CD1c-positive myeloid dendritic cell (primary cell): ENCODE results near the gene AGRN.

ENCODE experiments used
- DNase-seq: peaks from one replicate; pipeline ENCODE4 v3.0.0-alpha.2; 2016; ENCODE audit errors: extremely low spot score

Gene AGRN

GRCh38 chr1:1038694-1039093 is 18.8 kb downstream of the AGRN start:
- peak; percentile 70 for DNase-seq

- peak; percentile 37 for DNase-seq
These were observed 19.4 kb downstream of the AGRN start for GRCh38 chr1:1039145-1039910.

DNA sequence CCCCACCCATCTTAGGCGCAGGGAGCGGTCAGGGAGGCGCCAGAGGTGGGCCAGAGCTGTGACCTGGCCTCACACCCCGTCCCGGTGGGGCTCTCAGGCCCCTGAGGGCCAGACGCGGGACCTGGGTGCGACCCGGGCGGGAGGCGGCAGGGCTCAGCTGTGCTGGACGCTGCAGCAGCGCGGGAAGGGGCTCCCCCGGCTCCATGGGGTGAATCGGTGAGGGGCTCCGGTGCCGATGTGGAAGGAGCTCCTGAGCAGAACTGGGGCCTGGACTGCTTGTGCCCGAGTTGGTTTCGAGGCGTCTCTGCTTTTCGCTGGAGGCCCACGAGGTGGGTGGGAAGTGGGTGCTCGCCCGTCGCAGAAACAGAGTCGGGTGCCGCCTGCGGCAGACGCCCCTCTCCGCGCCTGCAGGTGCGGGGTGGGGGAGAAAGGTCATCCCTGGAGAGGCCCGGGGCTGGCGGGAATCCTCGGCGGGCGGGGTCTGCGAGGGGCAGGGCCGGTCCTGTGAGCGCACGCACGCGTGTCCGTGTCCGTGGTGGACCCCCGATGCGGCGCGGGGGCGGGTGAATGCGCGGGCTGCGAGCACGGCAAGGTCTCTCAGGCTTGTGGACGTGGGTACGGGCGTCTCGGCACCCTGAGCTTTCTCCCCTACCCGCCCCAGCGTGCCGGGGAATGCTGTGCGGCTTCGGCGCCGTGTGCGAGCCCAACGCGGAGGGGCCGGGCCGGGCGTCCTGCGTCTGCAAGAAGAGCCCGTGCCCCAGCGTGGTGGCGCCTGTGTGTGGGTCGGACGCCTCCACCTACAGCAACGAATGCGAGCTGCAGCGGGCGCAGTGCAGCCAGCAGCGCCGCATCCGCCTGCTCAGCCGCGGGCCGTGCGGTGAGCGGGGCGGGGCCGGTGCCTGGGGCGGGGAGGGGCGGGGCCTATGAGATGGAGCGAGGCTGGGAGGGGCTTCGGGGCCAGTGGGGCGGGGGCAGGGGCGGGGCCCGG is 20.4 kb downstream of the AGRN start:
- DNase-seq = peak; percentile 82

GRCh38 chr1:1041092-1041523 is 21.2 kb downstream of the AGRN start:
- no peak for DNase-seq

DNA sequence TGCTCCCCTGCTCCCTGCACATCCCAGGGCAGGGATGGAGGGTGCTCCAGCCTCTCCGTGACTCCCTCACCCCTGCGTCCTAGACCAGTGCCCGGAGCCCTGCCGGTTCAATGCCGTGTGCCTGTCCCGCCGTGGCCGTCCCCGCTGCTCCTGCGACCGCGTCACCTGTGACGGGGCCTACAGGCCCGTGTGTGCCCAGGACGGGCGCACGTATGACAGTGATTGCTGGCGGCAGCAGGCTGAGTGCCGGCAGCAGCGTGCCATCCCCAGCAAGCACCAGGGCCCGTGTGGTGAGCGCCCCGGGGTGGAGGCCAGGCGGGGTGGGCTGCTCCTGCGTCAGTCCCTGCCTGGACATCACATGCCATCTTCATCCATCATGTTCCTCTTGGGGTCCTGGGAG is 22.0 kb downstream of the AGRN start:
- no peak for DNase-seq

- DNase-seq = no peak
These were observed 22.9 kb downstream of the AGRN start for GRCh38 chr1:1042835-1043234.

GRCh38 chr1:1043411-1043810 is 23.5 kb downstream of the AGRN start:
- no peak for DNase-seq

- DNase-seq = no peak
These were observed 24.0 kb downstream of the AGRN start for GRCh38 chr1:1043921-1044320.

DNA sequence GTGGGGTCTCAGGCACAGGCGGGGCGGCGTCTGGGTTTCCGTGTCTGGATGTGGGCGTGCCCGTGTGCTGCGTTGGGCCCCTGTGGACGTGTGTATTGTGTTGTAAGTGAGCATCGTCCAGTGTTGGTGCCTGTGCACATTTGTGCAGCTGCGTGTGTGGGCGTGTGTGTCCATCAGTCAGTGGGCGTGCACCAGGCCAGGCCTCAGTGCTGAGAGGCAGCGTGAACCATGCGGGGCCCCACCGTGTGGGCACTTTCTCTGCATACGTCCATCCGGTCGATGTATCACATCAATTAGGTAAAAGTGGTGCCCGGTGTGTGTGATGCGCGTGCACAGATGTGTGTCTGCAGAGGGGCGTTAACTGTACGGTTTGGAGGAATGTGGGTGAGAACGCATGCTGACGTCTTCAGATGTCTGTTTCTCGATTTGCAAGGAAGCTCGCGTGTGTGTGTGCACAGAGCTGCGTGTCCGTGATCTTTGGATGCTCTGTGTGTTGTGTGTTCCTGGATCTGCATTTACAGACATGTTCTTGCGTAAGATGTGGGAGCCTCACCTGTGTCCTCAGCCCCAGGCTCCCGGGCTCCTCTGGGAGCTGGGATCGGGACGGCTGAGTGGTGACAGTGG is 24.6 kb downstream of the AGRN start:
- no peak for DNase-seq

DNA sequence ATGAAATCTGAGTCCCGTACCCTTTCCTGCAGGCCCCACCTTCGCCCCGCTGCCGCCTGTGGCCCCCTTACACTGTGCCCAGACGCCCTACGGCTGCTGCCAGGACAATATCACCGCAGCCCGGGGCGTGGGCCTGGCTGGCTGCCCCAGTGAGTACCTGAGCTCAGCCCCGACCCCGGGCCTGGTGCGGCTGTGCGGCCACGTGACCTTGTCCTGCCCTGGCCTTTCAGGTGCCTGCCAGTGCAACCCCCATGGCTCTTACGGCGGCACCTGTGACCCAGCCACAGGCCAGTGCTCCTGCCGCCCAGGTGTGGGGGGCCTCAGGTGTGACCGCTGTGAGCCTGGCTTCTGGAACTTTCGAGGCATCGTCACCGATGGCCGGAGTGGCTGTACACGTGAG is 25.2 kb downstream of the AGRN start:
- no peak for DNase-seq

DNA sequence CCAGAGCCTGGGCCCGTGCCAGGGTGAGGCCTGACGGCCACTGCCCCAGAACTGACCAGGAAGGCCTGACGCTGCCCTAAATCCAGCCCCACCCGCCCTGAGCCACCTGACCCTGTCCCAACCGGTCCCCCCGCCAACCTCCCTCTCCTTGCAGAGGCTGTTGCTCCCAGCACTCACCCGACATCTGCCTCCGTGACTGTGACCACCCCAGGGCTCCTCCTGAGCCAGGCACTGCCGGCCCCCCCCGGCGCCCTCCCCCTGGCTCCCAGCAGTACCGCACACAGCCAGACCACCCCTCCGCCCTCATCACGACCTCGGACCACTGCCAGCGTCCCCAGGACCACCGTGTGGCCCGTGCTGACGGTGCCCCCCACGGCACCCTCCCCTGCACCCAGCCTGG is 26.3 kb downstream of the AGRN start:
- DNase-seq = no peak

GRCh38 chr1:1046767-1047166 is 26.8 kb downstream of the AGRN start:
- no peak for DNase-seq

DNA sequence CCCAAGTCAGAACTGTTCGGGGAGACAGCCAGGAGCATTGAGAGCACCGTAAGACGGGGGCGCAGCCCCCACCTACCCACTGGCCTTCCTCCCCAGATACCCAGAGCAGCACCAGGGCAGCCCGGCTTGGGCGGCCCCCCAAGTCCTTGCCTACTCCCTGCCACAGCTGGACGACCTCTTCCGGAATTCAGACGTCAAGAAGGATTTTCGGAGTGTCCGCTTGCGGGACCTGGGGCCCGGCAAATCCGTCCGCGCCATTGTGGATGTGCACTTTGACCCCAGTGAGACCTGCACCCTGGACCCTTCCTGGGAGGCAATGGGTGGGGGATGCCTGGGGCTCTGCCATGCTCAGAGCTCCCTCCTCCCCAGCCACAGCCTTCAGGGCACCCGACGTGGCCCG is 27.5 kb downstream of the AGRN start:
- DNase-seq = no peak

DNA sequence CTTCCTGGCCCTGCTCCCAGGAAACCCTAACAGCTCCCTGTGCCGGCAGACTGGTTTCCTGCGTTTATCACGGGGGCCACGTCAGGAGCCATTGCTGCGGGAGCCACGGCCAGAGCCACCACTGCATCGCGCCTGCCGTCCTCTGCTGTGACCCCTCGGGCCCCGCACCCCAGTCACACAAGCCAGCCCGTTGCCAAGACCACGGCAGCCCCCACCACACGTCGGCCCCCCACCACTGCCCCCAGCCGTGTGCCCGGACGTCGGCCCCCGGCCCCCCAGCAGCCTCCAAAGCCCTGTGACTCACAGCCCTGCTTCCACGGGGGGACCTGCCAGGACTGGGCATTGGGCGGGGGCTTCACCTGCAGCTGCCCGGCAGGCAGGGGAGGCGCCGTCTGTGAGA is 28.0 kb downstream of the AGRN start:
- no peak for DNase-seq

GRCh38 chr1:1048765-1049164 is 28.8 kb downstream of the AGRN start:
- DNase-seq = no peak

DNA sequence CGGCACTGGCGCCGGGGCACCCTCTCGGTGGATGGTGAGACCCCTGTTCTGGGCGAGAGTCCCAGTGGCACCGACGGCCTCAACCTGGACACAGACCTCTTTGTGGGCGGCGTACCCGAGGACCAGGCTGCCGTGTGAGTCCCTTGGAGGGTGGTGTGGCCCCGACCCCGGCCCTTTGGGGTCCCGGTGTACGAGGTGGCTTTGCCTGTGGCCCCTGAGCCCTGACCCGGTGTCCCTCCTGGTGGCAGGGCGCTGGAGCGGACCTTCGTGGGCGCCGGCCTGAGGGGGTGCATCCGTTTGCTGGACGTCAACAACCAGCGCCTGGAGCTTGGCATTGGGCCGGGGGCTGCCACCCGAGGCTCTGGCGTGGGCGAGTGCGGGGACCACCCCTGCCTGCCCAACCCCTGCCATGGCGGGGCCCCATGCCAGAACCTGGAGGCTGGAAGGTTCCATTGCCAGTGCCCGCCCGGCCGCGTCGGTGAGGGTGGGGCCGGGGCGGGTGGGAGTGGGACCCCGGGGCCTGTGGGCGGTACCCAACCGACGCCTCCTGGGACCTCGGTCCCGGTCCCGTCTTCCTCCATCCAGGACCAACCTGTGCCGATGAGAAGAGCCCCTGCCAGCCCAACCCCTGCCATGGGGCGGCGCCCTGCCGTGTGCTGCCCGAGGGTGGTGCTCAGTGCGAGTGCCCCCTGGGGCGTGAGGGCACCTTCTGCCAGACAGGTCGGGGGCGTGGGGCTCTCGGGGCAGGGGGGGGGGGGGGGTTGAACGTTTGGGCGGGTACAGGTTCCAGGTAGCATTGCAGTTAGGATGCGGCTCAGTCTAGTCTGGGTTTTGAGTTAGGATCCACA is 29.6 kb downstream of the AGRN start:
- DNase-seq = no peak

DNA sequence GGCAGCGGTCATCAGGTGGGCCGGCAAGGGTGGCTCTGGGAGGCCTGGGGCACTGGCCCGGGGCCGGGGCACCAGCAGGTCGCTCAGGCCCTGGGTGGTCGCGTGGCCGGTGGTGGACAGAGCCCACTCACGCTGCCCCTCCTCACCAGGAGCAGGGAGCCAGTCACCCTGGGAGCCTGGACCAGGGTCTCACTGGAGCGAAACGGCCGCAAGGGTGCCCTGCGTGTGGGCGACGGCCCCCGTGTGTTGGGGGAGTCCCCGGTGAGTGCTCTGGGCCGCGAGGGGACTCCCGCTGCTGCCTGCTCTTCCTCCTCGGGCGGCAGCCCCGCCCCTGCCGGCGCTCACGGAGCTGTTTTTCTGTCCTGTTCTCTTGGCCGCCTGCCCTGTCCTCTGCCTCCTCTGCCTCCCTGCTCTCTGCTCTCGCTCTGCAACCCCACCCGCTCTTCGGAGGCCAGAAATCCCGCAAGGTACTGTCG is 30.7 kb downstream of the AGRN start:
- no peak for DNase-seq

DNA sequence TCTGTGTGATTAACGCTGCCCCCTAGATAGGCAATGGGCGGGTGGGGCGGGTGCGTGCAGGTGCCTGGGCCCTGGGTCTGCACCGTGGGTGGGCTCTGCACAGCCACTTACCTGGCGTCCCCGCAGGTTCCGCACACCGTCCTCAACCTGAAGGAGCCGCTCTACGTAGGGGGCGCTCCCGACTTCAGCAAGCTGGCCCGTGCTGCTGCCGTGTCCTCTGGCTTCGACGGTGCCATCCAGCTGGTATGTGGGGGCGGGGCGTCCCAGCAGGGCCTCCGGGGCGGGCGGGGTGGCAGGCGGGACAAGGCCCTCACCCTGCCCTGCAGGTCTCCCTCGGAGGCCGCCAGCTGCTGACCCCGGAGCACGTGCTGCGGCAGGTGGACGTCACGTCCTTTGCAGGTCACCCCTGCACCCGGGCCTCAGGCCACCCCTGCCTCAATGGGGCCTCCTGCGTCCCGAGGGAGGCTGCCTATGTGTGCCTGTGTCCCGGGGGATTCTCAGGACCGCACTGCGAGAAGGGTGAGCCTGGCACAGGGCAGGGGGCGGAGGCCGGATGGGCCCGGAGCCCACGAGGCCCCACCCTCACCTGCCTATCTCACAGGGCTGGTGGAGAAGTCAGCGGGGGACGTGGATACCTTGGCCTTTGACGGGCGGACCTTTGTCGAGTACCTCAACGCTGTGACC is 31.3 kb downstream of the AGRN start:
- no peak for DNase-seq

GRCh38 chr1:1052003-1052840 is 32.3 kb downstream of the AGRN start:
- no peak for DNase-seq

DNA sequence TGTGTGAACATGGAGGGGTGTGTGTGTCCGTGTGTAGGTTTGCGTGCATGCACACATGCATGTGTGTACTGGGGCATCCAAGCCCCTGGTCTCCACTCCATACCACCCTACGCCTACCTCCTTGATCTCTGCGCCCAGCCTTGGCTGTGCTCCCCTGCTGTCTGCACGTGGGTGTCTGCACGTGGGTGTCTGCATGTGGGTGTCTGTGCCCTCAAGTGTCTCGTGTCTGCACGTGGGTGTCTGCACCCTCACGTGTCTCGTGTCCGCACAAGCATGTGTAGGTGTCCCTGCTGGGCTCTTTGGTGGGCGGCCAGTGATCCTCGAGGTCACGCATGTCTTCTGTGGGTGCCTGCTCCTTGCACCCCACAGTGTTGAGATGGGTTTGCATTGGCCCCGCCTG is 33.1 kb downstream of the AGRN start:
- DNase-seq = no peak
